Measurements from ENCODE around the gene DNAI2. TPM values are rescaled to one million over a fixed set of nuclear protein-coding genes. Genes with fewer than 3 reads are reported as not detected.

DNAI2 gene
- total RNA-seq, 1 donor from 2014 or later = not detected

DNA sequence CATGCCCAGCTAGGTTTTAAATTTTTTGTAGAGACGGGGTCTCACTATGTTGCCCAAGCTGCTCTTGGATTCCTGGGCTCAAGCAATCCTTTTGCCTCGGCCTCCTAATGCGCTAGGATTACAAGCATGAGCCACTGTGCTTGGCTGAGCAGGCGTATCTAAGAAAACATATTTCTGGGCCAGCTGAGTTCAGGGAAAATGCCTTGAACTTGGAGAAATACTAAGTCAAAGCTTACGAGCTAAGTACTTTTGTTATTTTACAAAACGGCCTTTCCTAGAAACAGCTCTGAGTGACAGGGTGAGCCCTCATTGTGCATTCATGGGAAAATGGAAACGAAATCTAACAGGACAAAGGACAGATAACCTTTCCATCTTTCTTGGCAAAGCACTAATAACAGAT, 24.7 kb downstream of the DNAI2 start:
- no peak for DNase-seq (ENCODE audit: extremely low read depth, low read depth, low spot score)

DNA sequence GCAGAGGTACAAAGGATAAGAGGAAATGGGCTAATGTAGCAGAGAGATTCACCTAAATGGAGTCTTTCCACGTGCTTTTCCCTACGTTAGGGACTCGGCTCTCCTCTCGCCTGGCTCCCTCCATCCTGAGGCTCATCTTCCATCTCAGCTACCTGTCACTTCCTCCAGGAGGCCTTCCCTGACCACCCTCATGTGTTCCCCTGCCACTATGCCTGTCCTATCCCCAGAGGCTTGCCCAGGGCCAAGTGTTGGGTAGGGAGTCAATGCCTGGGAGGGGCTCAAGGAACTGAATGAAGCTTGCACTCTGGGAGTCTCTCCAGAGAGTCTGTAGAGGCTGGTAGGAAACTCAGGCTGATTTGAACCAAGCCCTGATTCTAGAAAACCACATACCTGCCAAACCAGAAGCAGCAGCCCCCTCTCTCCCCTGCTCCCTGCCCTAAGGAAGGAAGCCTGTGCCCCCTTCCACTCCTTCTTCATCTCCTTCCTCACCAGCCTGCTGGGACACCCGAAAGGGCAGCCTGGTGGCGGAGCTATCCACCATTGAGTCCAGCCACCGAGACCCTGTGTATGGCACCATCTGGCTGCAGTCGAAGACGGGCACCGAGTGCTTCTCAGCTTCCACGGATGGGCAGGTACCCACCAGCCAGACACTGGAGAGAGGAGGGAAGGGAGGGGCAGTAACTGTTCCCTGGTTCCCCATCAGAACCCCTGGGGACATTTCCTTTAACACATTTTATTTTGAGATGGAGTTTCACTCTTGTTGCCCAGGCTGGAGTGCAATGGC, 25.4 kb downstream of the DNAI2 start:
- no peak for DNase-seq (ENCODE audit: extremely low read depth, low read depth, low spot score)

DNA sequence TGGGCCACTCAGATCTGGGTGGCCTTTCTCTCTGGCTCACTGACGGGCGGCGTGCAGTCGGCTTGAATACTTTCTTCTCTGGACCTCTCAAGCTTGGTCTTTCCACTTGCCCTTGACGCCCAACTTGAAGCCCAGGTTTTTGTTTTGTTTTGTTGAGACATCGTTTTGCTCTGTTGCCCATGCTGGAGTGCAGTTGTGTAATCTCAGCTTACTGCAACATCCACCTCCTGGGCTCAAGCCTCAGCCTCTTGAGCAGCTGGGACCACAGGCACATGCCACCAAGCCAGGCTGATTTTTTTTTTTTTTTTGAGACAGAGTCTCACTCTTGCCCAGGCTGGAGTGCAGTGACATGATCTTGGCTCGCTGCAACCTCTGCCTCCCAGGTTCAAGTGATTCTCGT, 29.3 kb downstream of the DNAI2 start:
- DNase-seq (ENCODE audit: extremely low read depth, low read depth, low spot score) = no peak

DNA sequence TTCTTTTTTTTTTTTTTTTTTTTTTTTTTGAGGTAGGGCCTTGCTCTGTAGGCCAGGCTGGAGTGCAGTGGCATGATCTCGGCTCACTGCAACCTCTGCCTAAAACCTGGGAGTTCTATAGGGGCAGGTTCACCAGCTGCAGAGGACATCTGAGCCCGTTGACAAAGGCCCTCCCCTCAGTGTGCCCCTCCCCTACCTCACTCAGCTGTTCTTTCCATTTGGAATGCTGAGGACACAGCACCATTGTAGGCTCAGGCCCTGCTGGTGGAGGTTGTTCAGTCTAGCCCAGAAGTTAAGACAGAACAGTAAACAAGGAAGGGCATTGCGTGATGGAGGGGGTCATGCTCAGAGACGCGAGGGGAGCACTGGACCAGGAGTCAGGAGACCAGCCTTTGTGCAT, 30.1 kb downstream of the DNAI2 start:
- DNase-seq (ENCODE audit: extremely low read depth, low read depth, low spot score) = no peak

DNA sequence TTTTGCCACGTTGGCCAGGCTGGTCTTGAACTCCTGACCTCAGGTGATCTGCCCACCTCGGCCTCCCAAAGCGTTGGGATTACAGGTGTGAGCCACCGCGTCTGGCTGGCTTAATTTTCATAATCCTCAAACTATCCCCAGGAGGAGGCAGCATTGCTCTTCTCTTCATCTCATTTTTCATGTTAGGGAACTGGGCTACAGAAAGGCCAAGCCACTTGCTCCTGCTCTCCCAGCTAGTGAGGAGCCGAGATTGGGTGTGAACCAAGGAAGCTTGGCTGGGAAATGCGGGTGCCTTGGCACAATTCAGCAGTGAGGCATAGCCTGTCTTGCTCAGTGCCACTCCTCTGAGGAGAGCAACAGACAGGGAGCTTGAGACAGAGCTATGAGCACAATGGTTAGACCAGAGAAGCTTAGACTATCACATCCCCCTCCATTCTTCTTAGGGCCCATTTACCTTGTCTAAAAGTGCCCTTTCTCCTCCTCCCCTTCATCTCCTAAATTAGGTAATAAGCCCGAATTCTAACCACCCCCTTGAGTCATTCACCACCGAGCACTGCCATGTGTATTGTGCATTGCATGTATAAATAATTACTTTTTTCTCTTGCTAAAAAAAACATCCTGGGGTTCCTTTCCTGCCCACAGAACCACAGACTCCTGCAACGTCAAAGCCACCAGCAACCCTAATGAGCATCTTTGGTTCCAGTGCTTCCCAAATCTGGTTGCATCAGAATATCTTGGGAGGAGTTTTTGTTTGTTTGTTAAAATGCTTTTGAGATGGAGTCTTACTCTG, 32.0 kb downstream of the DNAI2 start:
- DNase-seq (ENCODE audit: extremely low read depth, low read depth, low spot score) = no peak

DNA sequence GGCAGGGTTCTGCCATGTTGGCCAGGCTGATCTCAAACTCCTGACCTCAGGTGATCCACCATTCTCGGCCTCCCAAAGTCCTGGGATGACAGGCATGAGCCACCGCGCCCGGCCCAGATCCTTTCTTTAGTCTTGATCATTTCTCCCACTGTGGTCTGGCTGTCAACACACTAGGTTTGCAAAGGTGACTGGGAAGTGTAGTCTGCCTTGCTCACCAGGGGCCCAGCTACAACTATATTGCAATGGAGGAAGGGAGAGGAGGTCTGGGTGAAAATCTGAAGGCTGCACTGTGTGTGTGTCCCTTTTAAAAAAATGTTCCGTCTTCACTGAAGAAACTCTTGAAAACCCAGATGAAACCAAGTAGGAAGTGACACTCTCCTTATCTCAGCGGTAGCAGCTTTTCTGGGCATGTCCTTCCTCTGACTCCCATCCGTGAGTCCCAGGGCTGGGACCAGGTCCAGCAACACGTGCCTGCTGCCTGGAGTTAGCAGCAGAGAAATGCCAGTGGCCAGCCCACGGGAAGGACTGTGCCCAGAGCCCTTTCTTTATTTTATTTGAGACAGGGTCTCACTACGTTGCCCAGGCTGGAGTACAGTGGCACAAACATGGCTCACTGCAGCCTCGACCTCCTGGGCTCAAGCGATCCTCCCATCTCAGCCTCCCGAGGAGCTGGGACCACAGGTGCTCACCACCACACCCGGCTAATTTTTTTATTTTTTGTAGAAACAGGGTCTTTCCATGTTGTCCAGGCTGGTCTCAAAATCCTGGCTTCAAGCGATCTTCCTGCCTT, 34.1 kb downstream of the DNAI2 start:
- peak; percentile 27 for DNase-seq (ENCODE audit: extremely low read depth, low read depth, low spot score)

DNA sequence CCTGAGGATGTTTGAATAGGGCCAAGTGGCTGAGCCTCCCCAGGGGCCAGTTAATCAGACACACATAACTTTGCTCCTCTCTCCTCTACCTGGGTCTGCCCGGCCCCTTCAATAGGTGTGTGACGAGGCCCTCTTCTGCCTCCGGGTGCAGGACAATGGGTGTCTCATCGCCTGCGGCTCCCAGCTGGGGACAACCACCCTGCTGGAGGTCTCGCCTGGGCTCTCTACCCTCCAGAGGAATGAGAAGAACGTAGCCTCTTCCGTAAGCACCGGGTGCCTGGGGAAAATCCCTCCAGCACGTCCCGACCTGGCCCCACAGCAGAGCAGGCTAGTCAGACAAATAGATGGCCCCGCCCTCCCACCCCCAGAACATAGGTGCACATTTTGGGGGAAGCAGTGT, 35.9 kb downstream of the DNAI2 start:
- no peak for DNase-seq (ENCODE audit: extremely low read depth, low read depth, low spot score)

DNA sequence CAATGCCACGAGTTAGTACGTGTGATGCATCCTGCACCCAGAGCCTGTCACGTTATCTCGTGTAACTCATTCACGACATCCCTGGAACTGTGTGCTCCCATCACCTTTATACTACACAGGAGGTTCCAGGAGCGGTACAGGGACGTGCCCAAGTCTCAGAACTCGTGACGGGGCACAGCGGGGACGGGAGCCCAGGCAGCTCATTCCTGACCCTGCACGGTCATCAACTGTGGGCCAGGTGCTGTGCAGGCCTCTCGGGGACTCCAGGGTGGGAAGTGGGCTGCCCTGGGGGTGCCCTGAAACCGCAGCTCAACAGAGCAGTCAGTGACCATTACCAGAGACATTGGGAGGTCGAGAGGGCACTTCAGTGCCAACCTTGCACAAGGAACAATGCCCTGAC, 40.8 kb downstream of the DNAI2 start:
- DNase-seq (ENCODE audit: extremely low read depth, low read depth, low spot score) = no peak

DNA sequence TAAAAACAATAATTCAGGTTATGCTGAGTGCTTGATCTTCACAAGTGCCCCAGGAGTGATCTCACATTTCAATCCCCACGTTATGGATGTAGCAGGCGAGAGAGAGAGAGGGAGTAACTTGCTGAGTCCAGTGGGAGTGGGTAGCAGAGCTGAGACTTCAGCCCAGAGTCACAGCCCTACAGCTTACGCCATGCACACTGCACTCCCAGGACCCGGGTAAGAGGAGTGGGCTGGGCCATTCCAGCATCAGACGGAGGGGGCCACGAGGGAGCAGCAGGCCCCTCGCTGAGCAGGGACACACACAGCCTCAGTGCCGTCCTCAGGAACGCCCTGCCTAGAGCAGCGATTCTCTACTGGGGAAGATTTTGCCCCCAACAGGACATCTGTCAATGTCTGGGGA, 42.2 kb downstream of the DNAI2 start:
- DNase-seq (ENCODE audit: extremely low read depth, low read depth, low spot score) = no peak

DNA sequence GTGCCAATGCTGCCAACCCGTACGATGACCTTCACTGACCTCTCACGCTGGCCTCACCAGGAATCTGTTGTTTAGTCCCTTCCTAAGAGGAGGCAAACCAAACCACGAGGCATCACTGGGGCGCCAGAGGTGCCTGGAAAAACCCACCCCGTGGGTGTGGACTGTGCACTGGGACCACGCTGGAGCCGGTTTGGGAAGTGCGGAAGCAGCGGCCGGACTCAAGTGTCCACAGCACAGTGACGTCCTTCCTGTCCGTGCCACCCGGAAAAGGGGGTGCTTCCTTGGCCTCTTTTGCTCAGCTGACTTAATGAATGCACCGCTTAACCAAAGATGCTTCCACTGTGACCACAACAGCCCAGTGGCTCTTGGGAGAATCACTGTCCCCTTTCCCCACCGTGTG, 43.0 kb downstream of the DNAI2 start:
- no peak for DNase-seq (ENCODE audit: extremely low read depth, low read depth, low spot score)

DNA sequence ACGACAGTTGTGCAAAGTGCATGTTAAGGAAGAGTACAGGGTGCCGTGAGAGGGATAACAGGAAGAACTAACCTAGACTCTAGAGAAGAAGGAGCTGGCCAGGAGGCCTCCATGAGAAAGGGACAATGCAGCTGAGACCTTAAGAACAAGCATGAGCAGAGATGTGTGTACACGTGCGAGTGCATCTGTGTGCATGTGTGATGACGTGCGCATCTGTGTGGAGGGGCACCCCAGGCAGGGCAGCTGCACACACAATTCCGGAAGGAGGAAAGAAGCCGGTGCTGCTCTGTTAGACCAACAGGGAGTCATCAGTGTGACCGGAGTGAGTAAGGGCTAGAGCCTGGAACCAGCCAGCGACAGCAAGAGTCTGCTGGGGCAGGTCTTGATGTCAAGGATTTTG, 44.4 kb downstream of the DNAI2 start:
- DNase-seq (ENCODE audit: extremely low read depth, low read depth, low spot score) = no peak

DNA sequence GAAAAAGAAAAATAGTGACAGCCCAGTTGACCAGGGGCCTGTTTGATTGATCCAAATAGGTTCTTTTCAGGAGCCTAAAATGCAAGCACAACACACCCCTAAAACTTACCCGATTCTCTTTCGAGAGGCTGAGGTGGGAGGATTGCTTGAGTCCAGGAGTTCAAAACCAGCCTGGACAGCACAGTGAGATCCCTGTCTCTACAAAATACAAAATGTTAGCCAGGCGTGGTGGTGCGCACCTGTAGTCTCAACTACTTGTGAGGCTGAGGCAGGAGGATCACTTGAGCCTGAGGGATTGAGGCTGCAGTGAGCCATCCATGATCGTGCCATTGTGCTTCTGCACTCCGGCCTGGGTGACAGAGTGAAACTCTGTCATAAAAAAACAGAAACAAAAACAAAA, 50.5 kb downstream of the DNAI2 start:
- no peak for DNase-seq (ENCODE audit: extremely low read depth, low read depth, low spot score)

DNA sequence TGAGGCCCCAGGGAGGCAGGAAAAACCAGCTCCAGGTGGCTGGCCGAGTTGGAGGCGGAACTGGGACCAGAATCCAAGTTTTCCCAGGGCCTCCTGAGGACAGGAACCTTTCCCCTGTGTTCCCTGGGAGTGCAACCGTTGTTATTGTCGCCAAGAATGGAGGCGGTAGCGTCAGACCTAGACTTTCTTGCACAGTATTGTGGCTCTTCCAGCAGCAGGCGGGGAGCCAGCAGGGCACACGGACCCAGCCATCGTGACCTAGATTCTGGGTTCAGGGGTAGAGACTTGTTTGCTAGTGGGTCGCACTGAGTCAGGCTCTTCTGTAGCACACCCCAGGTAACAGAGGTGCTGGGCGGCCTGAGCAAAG, 51.3 kb downstream of the DNAI2 start:
- no peak for DNase-seq (ENCODE audit: extremely low read depth, low read depth, low spot score)

DNA sequence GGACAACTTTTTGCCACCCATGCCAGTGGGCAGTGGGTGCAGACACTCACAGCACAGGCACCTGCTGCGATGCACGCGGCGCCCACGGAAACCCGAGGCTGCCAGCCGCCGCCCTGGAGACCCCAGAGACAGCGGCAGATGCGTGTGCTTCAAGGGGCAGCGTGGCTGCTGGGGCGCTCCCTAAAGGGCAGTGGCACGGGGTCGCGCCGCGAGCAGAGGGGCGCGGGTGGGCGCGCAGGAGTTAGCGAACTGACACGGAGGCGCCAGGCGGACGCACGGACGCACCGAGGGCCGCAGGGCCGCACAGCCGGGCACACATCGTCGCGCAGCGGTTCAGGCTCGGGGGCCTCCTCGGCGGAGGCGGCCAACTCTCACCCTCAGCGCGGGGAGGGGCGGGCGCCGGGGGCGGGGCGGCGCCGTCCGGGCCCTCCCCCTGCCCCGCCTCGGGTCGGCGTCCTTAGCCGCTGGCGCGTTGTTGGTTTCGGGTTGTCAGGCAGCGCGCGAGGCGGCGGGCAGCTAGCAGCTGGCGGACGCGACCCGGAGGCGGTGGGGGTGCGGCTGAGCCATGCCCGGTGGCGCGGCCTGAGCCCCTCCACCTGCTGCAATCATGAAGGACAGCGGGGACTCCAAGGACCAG, 51.8 kb downstream of the DNAI2 start, which contains the start of gene KIF19:
KIF19 (plus strand) TSS at position 484 of the 637 bp plus-strand sequence; CDS start at position 608, 124 bp downstream.
- no peak for DNase-seq (ENCODE audit: extremely low read depth, low read depth, low spot score)

DNA sequence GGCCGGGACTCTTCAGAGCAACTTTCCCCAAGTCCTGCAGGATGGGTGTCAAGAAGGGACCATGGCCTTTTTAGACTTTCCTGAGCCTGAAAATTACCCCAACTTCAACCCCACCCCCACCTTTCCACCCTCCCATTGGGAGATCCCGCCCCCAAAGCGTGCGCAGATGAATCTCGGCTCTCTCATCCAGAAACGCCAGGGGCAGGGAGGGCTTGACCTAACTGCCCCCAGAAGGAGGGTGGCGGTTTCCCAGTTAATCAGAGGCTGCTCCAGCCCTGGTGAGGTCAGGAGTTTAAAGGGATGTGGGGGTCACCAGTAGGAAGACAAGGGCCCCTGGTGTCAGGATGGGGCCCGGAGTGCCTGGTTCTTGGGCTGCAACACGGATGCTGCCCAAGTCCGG, 52.5 kb downstream of the DNAI2 start:
- DNase-seq (ENCODE audit: extremely low read depth, low read depth, low spot score) = no peak

DNA sequence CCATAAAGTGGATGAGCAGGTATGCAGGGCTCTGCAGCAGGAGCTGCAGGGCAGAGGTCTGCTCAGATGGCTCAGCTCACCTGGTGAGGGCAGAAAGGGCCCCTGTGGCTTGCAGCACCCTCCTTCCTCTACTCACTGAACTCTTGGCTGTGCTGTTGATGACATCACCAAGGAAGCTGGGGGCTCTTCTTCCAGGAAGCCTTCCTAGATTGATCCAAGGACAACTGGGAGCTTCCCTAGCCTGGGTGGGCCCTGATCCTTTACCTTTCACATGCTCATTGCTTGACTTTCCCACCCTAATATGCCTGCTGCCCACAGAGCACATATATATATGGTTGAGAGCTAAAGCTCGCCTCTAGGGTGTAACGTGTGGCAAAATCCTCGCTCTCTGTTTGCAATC, 54.5 kb downstream of the DNAI2 start:
- DNase-seq (ENCODE audit: extremely low read depth, low read depth, low spot score) = no peak

DNA sequence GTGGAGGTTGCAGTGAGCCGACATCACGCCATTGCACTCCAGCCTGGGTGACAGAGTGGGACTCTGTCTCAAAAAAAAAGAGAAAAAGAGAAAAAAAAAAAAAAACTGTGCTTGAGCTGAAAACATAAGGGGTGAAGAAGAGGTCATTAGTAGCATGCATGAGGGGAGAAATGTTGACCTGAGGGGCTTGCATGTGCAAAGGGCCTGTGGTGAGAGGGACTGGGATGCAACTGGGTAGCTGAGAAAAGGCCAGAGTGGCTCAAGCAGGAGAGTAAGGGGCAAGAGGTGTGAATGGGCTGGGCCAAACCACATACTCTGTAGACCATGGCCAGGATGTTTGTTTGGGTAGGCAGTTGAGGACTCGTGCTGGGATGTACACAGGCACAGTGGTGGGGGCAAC, 55.3 kb downstream of the DNAI2 start:
- no peak for DNase-seq (ENCODE audit: extremely low read depth, low read depth, low spot score)

DNA sequence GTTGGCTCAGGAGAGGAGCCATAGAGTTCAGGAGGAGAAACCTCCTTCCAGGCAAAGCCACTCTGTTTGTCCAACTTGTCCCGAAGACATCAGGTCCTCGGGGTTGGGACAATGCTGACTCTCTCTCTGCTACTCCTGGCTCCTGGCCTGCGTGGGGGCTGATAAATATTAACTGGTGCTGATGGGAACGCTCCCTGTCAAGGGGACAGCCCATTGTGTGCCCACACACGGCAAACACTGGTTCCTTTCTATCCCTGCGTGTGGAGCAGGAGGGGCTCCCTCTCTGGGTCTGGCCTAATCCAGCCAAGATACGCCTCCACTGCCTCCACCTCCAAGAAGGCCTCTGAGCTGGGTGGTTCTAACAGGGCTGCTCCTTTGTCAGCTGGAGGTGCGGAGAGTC, 56.4 kb downstream of the DNAI2 start:
- DNase-seq (ENCODE audit: extremely low read depth, low read depth, low spot score) = no peak

DNA sequence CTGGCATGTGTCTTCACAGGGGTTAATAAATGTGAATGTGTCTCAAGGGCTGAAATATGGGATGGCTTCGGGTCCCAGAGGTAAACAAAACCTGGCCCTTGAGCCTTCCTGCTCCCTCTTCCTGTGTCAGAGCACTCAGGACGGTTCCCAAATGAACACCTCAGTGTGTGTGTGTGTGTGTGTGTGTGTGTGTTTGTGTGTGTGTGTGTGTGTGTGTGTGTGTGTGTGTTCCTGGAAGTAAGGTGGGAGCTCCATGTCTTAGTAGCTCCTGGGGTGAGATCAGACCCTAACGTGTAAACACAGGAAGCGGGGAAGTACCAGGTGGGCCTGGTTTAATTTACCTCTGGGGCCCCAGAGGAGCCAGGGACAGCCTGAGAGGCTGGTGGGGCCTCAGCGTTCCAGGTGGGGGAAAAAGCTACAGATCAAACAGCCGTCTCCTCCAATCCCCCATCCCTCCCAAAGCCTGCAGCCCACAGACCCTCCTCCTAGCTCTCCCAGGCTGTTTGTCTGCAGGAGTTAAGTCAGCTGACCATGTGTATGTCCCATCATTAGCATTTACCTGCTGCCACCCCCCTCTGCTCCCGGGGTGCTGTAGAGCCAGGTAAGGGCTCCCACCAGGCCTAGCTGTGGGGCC, 58.1 kb downstream of the DNAI2 start:
- DNase-seq (ENCODE audit: extremely low read depth, low read depth, low spot score) = no peak

DNA sequence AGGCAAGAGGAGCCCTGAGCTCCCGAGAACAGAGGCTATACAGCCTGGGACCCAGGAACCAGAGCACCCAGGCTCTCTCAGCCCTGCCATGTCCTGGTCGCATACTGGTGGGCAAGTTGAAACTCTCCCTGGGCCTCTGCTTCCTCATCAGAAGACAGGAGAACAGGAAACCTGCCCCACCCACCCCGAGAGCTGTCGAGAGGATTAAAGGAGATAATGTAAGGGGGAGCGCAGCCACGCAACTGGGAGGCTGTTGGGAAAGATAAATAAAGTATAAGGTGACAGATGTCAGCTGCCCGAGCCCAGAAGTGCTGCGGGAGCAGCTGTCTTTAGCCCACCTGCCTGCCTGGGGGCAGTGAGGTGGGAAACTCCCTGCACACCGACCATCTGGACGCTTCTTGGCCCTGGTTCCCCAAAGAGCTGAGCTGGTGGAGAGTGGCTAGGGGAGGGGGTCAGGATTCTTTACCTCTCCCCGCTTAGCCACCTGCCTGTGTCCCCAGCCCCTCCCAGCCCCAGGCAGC, 58.8 kb downstream of the DNAI2 start:
- no peak for DNase-seq (ENCODE audit: extremely low read depth, low read depth, low spot score)
